ENCODE measurements around the gene BEND3. TPM values are rescaled to one million over a fixed set of nuclear protein-coding genes. Genes with fewer than 3 reads are reported as not detected.

The BEND3 gene
- total RNA-seq, 4 donors from 2014 or later: 1.3 to 2.7 (median 2.2) TPM

DNA sequence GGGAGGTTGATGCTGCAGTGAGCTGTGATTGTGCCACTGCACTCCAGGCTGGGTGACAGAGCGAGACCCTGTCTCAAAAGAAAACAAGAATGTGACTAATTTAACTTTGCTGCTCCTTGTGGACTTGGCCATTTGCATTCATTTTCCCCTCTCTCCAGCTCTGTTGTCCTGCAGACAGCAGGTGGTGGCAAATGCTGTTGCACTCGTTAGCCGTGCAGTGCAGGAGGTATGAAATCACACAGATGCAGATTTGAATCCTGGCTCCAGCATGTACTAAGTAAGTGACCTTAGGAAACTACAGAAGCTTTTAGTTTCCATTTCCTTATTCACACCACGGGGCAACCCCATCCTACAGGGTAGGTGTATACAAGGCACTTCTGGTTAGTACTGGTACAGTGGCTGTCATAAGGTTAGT, 9.6 kb upstream of the BEND3 start:
- DNase-seq (ENCODE audit: low spot score in 2 of 2): no peak
- H3K4me1 ChIP-seq: no peaks in the 10 kb centered on the region
- TF ChIP-seq, protein P1, sequence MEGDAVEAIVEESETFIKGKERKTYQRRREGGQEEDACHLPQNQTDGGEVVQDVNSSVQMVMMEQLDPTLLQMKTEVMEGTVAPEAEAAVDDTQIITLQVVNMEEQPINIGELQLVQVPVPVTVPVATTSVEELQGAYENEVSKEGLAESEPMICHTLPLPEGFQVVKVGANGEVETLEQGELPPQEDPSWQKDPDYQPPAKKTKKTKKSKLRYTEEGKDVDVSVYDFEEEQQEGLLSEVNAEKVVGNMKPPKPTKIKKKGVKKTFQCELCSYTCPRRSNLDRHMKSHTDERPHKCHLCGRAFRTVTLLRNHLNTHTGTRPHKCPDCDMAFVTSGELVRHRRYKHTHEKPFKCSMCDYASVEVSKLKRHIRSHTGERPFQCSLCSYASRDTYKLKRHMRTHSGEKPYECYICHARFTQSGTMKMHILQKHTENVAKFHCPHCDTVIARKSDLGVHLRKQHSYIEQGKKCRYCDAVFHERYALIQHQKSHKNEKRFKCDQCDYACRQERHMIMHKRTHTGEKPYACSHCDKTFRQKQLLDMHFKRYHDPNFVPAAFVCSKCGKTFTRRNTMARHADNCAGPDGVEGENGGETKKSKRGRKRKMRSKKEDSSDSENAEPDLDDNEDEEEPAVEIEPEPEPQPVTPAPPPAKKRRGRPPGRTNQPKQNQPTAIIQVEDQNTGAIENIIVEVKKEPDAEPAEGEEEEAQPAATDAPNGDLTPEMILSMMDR (IDR thresholded peaks at IDR 0.05): no peak
- TF ChIP-seq POLR2A (IDR thresholded peaks at IDR 0.05) (no peak), EP300 (IDR thresholded peaks at IDR 0.05) (no peak)
- H3K4me3 ChIP-seq: no peak overlapping the region
- 44 to 58% methylated on average over 4 of the region's 4 CpGs for WGBS, 2 donors
- H3K9me3 ChIP-seq: no peaks in the 10 kb centered on the region
- no peak overlapping the region for H3K27ac ChIP-seq
- no peaks in the 10 kb centered on the region for H3K27me3 ChIP-seq
- H3K36me3 ChIP-seq: no peaks in the 10 kb centered on the region

- no peak for TF ChIP-seq POLR2A (IDR thresholded peaks at IDR 0.05)
- TF ChIP-seq, protein P1 (IDR thresholded peaks at IDR 0.05): no peak
- no peak for TF ChIP-seq EP300 (IDR thresholded peaks at IDR 0.05)
- Histone ChIP-seq H3K4me3 (no peak overlapping the region), H3K27ac (no peak overlapping the region), H3K36me3 (no peaks in the 10 kb centered on the region), H3K4me1 (no peaks in the 10 kb centered on the region), H3K27me3 (no peaks in the 10 kb centered on the region), H3K9me3 (no peaks in the 10 kb centered on the region)
- 97 to 98% methylated on average over 6 of the region's 6 CpGs for WGBS, 2 donors
- no peak for DNase-seq (ENCODE audit: low spot score in 2 of 2)
These were observed 8.2 kb upstream of the BEND3 start for GRCh38 chr6:107123501-107123900.

GRCh38 chr6:107122748-107123147, 7.4 kb upstream of the BEND3 start:
- Histone ChIP-seq H3K4me1 (no peaks in the 10 kb centered on the region), H3K9me3 (no peaks in the 10 kb centered on the region), H3K27me3 (no peaks in the 10 kb centered on the region), H3K36me3 (no peaks in the 10 kb centered on the region), H3K4me3 (no peak overlapping the region), H3K27ac (no peak overlapping the region)
- DNase-seq (ENCODE audit: low spot score in 2 of 2): no peak
- TF ChIP-seq POLR2A (IDR thresholded peaks at IDR 0.05) (no peak), EP300 (IDR thresholded peaks at IDR 0.05) (no peak)
- TF ChIP-seq, protein P1 (IDR thresholded peaks at IDR 0.05): no peak
- 88 to 92% methylated on average over 4 of the region's 4 CpGs for WGBS, 2 donors

DNA sequence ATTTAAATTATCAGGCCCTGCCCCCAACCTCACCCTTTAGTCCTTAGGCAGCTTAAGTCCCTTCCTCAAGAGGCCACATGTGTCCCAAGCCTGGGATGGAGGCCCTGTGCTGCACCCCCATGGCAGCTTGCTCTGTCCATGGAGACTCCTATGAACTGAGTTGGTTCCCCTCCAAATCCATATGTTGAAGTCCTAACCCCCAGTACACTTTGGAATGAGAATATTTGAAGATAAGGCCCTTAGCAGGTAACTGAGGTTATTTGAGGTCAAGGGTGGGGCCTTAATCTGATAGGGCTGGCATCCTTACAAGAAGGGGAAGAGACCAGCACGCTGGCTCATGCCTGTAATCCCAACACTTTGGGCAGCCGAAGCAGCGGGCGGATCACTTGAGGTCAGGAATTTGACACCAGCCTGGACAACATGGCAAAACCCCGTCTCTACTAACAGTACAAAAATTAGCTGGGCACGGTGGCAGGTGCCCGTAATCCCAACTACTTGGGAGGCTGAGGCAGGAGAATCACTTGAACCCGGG, 6.7 kb upstream of the BEND3 start:
- no peaks in the 10 kb centered on the region for H3K27me3 ChIP-seq
- no peak for DNase-seq (ENCODE audit: low spot score in 2 of 2)
- no peak overlapping the region for H3K4me3 ChIP-seq
- 84 to 91% methylated on average over 8 of the region's 8 CpGs for WGBS, 2 donors
- no peaks in the 10 kb centered on the region for H3K4me1 ChIP-seq
- no peaks in the 10 kb centered on the region for H3K9me3 ChIP-seq
- TF ChIP-seq, protein P1 (IDR thresholded peaks at IDR 0.05): no peak
- no peak for TF ChIP-seq POLR2A (IDR thresholded peaks at IDR 0.05)
- no peak for TF ChIP-seq EP300 (IDR thresholded peaks at IDR 0.05)
- no peaks in the 10 kb centered on the region for H3K36me3 ChIP-seq
- no peak overlapping the region for H3K27ac ChIP-seq

DNA sequence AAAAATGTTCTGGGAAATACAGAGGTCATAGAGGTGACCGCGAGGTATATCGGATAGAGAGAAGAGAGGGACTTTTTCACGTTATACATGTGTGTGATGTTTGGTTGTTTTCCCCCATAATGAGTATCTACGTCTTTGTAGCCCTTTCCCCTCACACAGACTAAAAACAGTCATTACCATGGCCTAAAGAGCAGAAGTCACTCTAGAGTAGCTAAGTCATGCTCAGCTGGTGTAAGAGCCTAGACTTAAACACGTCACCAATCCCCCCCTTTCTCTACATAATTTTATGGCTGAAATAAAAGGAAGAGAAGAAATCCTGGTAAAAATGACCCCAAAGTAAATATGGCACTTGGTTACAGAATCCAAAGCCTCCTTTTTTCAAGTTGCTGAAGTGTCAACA, 6.0 kb upstream of the BEND3 start:
- H3K9me3 ChIP-seq: no peaks in the 10 kb centered on the region
- WGBS, 2 donors: 92 to 95% methylated on average over 6 of the region's 6 CpGs
- DNase-seq (ENCODE audit: low spot score in 2 of 2): no peak
- no peak overlapping the region for H3K4me3 ChIP-seq
- H3K27ac ChIP-seq: no peak overlapping the region
- H3K36me3 ChIP-seq: no peaks in the 10 kb centered on the region
- H3K4me1 ChIP-seq: peaks cover 0 to 7% (median 6%) of the 10 kb centered on the region in 4 donors
- H3K27me3 ChIP-seq: no peaks in the 10 kb centered on the region
- no peak for TF ChIP-seq POLR2A (IDR thresholded peaks at IDR 0.05)
- TF ChIP-seq, protein P1 (IDR thresholded peaks at IDR 0.05): no peak
- TF ChIP-seq EP300 (IDR thresholded peaks at IDR 0.05): no peak
